Uterus (tissue), 4 donors: Measurements from ENCODE around the gene ELP4. TPM values are rescaled to one million over a fixed set of nuclear protein-coding genes. Genes with fewer than 3 reads are reported as not detected.
"Not testable (repeated sequence)": the region's sequence is repeated elsewhere in the genome, so short reads cannot be mapped to it uniquely, and the experiment has no call there.

Source experiments
- DNase-seq, 2 donors: peaks; one replicate each; pipeline ENCODE4 v3.0.0-alpha.2; 2019 to 2020
- H3K27ac ChIP-seq, 2 donors: fragments of 200-600 bp; sonication (generic); 1 replicate in 1 of 2; 2 replicates in 1 of 2; pipeline ENCODE4 v1.5.1; 2016 to 2018
- H3K27me3 ChIP-seq, 2 donors: fragments of 200-600 bp; sonication (generic); one replicate each; pipeline ENCODE4 v1.5.1; 2018 to 2019; ENCODE audit warnings: control low read depth in 1 of 2
- H3K36me3 ChIP-seq, 2 donors: fragments of 200-600 bp; sonication (generic); one replicate each; pipeline ENCODE4 v1.5.1; 2019; ENCODE audit warnings: control low read depth in 1 of 2
- H3K4me1 ChIP-seq, 2 donors: fragments of 200-600 bp; sonication (generic); one replicate each; pipeline ENCODE4 v1.5.1; 2018 to 2019; ENCODE audit warnings: control low read depth in 1 of 2
- H3K4me3 ChIP-seq, 2 donors: fragments of 200-600 bp; sonication (generic); 1 replicate in 1 of 2; 2 replicates in 1 of 2; pipeline ENCODE4 v1.5.1; 2018 to 2019; ENCODE audit warnings: mild to moderate bottlenecking in 1 of 2
- H3K9me3 ChIP-seq, 2 donors: fragments of 200-600 bp; sonication (generic); one replicate each; pipeline ENCODE4 v1.5.1; 2019; ENCODE audit warnings: control low read depth in 1 of 2
- POLR2A ChIP-seq, 2 donors: fragments of 450-650 bp; IDR thresholded peaks; one replicate each; pipeline ENCODE4 v1.6.1; 2016; ENCODE audit warnings: antibody characterized with exemption in 2 of 2, mild to moderate bottlenecking in 1 of 2, moderate library complexity in 1 of 2
- intact Hi-C: fragments of 100-400 bp; cut with DNase I; formaldehyde crosslinking; loops from one replicate; pipeline ENCODE4 v1.15.1; 2023; ENCODE audit warnings: low total_unique reads
- total RNA-seq, 4 donors: library from RNA; depleted of rRNA in 3 of 4; stranded (reverse); fragments of >200 nt in 3 of 4; gene quantifications; one replicate each; pipeline versions ENCODE4 v1.1.0 to v1.2.4, GENCODE V29; 2014 to 2023
- TF ChIP-seq, protein P1 (sequence below), 4 experiments: fragments of 200-600 bp in 2 of 4; fragments of 450-650 bp in 2 of 4; sonication (generic) in 2 of 4; IDR thresholded peaks; one replicate each; pipeline ENCODE4 v1.5.1; 2016 to 2019; ENCODE audit warnings: antibody characterized with exemption in 4 of 4, mild to moderate bottlenecking in 2 of 4, moderate library complexity in 1 of 4
- donor health status: DM: yes; HTN: yes; CAD: no.

Gene ELP4
- total RNA-seq, 4 donors from 2014 or later: 18.4 to 51.2 (median 21.2) TPM

DNA sequence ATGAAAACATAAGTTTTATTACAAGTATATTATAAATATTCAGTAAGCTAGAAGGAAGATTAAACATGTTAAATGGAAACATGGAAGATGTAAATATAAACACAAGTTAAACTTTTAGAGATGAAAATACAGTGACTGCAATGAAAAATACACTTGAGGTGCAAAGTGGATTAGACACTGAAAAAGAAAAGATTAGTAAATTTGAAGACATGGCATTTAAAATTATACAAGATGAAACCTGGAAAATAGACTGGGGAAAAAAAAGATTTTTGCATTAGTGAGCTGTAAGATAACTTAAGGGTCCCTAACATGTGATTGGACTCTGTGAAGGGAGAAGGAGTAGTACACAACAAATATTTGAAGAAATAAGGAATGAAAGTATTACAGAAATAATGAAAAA lies 33.3 kb downstream of the ELP4 start:
- intact Hi-C loops: no loop called here
- Histone ChIP-seq H3K27me3 (no peaks in the 10 kb centered on the region), H3K27ac (no peak overlapping the region), H3K36me3 (no peaks in the 10 kb centered on the region), H3K9me3 (no peaks in the 10 kb centered on the region), H3K4me1 (no peaks in the 10 kb centered on the region), H3K4me3 (no peak overlapping the region)
- no peak for DNase-seq
- TF ChIP-seq POLR2A (IDR thresholded peaks at IDR 0.05): no peak
- TF ChIP-seq, protein P1, sequence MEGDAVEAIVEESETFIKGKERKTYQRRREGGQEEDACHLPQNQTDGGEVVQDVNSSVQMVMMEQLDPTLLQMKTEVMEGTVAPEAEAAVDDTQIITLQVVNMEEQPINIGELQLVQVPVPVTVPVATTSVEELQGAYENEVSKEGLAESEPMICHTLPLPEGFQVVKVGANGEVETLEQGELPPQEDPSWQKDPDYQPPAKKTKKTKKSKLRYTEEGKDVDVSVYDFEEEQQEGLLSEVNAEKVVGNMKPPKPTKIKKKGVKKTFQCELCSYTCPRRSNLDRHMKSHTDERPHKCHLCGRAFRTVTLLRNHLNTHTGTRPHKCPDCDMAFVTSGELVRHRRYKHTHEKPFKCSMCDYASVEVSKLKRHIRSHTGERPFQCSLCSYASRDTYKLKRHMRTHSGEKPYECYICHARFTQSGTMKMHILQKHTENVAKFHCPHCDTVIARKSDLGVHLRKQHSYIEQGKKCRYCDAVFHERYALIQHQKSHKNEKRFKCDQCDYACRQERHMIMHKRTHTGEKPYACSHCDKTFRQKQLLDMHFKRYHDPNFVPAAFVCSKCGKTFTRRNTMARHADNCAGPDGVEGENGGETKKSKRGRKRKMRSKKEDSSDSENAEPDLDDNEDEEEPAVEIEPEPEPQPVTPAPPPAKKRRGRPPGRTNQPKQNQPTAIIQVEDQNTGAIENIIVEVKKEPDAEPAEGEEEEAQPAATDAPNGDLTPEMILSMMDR (IDR thresholded peaks at IDR 0.05): no peak

DNA sequence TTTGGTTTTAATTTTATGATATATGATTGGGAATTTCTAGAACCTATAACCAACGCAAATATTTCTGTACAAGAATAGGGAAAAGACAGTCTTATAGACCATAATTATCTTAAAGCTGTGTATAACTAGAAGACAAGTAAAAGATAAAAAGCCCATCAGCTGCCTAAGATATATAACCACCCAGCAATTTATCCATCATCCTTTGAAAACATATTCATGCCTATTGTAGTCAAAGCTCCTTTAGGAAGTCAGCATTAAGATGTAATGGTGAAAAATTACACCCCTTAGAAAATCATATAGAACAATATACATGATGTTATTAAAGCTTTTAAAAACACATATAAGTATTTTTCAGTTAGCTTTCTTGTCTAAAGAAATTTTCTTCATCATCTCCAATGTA lies 46.4 kb downstream of the ELP4 start:
- Histone ChIP-seq H3K4me1 (no peaks in the 10 kb centered on the region), H3K4me3 (no peak overlapping the region), H3K9me3 (no peaks in the 10 kb centered on the region), H3K27ac (no peak overlapping the region), H3K27me3 (no peaks in the 10 kb centered on the region), H3K36me3 (no peaks in the 10 kb centered on the region)
- TF ChIP-seq, protein P1 (IDR thresholded peaks at IDR 0.05): no peak
- no peak for TF ChIP-seq POLR2A (IDR thresholded peaks at IDR 0.05)
- DNase-seq: no peak
- intact Hi-C loops: no loop called here

DNA sequence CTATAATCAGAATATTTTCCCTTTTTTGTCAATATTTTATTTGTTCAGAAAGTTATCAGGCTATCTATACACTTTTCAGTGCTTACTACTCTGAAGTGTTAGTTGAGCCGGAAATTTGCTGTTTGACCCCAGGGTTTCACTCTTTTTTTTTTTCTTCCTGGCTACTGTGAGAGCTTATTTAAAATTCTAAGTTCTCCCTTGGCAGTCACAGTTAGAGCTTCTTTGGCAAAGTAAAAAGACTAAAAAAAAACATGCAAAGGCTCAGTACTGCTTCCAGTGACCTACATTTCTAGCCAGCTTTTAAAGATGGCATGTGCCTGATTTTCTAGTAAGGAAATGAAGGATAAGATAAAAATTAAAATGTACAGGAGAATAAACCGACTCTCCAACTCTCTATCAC lies 48.4 kb downstream of the ELP4 start:
- Histone ChIP-seq H3K27me3 (no peaks in the 10 kb centered on the region), H3K4me3 (no peak overlapping the region), H3K36me3 (no peaks in the 10 kb centered on the region), H3K27ac (no peak overlapping the region), H3K4me1 (no peaks in the 10 kb centered on the region), H3K9me3 (no peaks in the 10 kb centered on the region)
- no peak for DNase-seq
- TF ChIP-seq, protein P1 (IDR thresholded peaks at IDR 0.05): no peak
- no peak for TF ChIP-seq POLR2A (IDR thresholded peaks at IDR 0.05)
- intact Hi-C loops: no loop called here

DNA sequence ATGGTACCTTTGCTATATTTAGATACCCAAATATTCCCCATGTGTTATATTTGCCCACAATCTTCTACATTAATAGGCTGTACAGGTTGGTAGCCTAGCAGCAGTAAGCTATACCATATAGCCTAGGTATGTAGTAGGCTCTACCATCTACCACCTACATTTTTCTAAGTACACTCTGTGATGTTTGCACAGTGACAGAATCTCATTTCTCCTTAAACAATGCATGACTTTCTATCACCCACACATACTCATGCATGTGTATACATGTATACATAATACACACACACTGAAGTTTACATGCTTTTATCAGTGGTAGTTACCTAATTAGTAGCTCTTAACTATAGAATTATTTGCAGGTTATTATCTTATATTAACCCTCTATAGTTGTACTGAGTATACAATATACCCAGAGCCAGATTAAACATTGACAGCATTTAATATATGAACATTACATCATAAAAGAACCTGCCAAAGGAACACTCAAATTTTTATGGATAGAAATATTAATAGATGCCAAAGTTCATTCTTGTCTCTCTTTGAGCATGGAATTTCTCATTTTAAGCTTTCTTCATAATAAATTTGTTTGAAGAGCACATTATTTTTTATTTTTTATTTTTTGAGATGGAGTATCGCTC lies 51.4 kb downstream of the ELP4 start:
- no peak for TF ChIP-seq POLR2A (IDR thresholded peaks at IDR 0.05)
- TF ChIP-seq, protein P1 (IDR thresholded peaks at IDR 0.05): no peak

DNA sequence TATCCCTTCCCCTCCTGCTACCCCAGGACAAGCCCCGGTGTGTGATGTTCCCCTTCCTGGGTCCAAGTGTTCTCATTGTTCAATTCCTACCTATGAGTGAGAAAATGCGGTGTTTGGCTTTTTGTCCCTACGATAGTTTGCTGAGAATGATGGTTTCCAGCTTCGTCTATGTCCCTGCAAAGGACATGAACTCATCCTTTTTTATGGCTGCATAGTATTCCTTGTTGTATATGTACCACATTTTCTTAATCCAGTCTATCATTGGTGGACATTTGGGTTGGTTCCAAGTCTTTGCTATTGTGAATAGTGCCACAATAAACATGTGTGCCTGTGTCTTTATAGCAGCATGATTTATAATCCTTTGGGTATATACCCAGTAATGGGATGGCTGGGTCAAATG lies 55.0 kb downstream of the ELP4 start:
- H3K36me3 ChIP-seq, intact Hi-C loops, H3K9me3 ChIP-seq, DNase-seq, H3K27me3 ChIP-seq, H3K4me3 ChIP-seq, H3K4me1 ChIP-seq, H3K27ac ChIP-seq: not testable (repeated sequence)

More for the DNA sequence above, 51.4 kb downstream of the ELP4 start:
- no peak for DNase-seq
- intact Hi-C loops: no loop called here
- Histone ChIP-seq H3K36me3 (no peaks in the 10 kb centered on the region), H3K4me1 (no peaks in the 10 kb centered on the region), H3K27ac (no peak overlapping the region), H3K27me3 (no peaks in the 10 kb centered on the region), H3K9me3 (peaks cover 0 to under 1% of the 10 kb centered on the region in 2 donors), H3K4me3 (no peak overlapping the region)

DNA sequence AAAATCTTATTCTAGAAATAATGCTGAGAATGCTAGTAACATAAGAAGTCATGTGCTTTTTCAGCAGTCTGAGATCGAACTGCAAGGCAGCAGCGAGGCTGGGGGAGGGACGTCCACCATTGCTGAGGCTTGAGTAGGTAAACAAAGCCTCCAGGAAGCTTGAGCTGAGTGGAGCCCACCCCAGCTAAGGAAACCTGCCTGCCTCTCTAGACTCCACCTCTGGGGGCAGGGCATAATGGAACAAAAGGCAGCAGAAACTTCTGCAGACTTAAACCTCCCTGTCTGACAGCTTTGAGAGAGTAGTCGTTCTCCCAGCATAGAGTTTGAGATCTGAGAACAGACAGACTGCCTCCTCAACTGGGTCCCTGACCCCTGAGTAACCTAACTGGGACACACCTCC lies 64.6 kb downstream of the ELP4 start:
- H3K27me3 ChIP-seq, H3K4me3 ChIP-seq, H3K36me3 ChIP-seq, H3K4me1 ChIP-seq, H3K9me3 ChIP-seq, DNase-seq, intact Hi-C loops, H3K27ac ChIP-seq: not testable (repeated sequence)

DNA sequence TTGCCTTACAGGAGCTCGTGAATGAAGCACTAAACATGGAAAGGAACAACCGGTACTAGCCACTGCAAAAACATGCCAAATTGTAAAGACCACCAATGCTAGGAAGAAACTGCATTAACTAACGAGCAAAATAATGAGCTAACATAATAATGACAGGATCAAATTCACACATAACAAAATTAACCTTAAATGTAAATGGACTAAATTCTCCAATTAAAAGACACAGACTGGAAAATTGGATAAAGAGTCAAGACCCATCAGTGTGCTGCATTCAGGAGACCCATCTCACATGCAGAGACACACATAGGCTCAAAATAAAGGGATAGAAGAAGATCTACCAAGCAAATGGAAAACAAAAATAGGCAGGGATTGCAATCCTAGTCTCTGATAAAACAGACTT lies 66.2 kb downstream of the ELP4 start:
- H3K4me3 ChIP-seq, H3K27ac ChIP-seq, DNase-seq, intact Hi-C loops, H3K27me3 ChIP-seq, H3K4me1 ChIP-seq, H3K9me3 ChIP-seq, H3K36me3 ChIP-seq: not testable (repeated sequence)

DNA sequence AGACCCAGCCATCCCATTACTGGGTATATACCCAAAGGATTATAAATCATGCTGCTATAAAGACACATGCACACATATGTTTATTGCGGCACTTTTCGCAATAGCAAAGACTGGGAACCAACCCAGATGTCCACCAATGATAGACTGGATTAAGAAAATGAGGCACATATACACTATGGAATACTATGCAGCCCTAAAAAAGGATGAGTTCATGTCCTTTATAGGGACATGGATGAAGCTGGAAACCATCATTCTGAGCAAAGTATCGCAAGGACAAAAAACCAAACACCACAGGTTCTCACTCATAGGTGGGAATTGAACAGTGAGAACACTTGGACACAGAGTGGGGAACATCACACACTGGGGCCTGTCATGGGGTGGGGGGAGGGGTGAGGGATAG lies 69.8 kb downstream of the ELP4 start:
- H3K4me1 ChIP-seq, H3K36me3 ChIP-seq, H3K27ac ChIP-seq, H3K9me3 ChIP-seq, intact Hi-C loops, H3K4me3 ChIP-seq, DNase-seq, H3K27me3 ChIP-seq: not testable (repeated sequence)
